ENCODE measurements around the gene YY1. TPM values are rescaled to one million over a fixed set of nuclear protein-coding genes. Genes with fewer than 3 reads are reported as not detected.
"Not testable (repeated sequence)": the region's sequence is repeated elsewhere in the genome, so short reads cannot be mapped to it uniquely, and the experiment has no call there.

The YY1 gene
- total RNA-seq, 1 experiment from 2014 or later: 44.4 TPM

DNA sequence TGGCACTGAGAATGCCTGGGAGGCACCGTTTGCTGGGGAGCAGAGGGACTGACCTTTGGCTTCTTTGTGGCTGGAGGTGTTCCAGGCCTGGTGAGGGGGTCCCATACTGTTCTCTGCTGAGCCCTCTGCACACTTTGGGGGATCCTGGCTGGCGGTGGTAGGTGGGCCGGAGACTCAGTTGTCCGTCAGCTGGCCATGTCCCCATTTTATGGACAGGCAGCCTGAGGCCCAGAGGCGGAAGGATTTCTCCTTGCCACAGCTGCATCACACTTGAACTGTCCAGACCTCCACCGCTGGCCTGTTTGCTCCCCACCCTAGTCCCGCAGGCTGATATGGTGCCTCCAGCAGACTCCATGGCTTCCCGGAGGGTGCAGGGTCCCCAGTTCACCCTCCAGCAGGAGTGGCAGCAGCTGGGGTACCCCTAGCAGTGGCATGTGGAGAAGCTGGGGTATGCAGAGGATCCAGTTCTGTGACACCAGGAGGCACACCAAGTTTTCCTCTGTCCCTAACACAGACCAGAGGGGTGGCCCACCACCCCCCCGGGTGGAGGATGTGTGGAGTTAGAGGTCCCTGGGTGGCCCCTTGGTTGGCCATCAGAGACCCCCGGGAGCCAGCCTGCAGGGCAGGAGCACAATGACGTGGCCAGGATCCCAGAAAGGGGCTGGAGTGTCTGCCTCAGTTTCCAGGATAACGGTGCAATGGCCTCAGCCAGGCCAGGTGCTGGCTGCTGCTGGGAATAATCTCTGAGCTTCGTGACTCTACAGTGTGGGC, 52.5 kb downstream of the YY1 start:
- in situ Hi-C loops (cut with HindIII; ENCODE audit: low pct_unique_long_range_greater_than_20kb, low sequenced_read_pairs): no loop called here

GRCh38 chr14:100292301-100292775, 53.4 kb downstream of the YY1 start:
- in situ Hi-C loops (cut with HindIII; ENCODE audit: low pct_unique_long_range_greater_than_20kb, low sequenced_read_pairs): no loop called here

More for the DNA sequence above, 52.5 kb downstream of the YY1 start:
- DNase-seq (ENCODE audit: low read depth): no peak

DNA sequence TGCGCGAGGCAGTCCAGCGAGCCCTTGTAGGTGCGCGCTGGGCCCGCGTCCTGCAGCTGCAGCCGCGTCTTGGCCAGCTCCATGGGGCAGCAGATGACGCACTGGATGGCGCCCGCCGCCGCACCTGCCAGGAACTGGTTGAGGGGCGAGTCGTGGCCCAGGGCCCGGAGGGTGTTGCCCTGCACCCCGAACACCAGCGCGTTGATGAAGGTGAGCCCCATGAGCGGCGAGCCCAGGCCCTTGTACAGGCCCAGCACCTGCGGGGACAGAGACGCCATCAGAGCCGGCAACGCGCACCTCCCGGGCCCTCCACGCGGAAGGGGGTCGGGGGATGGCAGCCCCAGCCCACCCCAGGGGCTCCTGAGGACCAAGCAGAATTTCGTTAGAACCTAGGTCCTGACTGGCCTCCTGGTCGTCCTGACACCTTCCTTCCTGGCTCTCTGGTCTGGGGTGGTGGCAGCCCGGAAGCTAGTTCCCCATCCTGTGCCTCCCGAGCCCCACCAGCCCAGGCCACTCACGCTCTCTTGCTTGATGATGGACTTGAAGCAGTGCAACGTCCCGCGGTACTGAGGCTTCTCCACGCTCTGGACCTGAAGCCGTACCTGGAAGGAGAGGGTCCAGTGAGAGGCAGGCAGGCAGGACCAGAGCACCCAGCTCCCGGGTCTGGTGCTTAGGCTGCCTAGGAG, 54.0 kb downstream of the YY1 start:
- in situ Hi-C loops (cut with HindIII; ENCODE audit: low pct_unique_long_range_greater_than_20kb, low sequenced_read_pairs): no loop called here
- no peak for DNase-seq (ENCODE audit: low read depth)

More at GRCh38 chr14:100292301-100292775, 53.4 kb downstream of the YY1 start:
- no peak for DNase-seq (ENCODE audit: low read depth)

DNA sequence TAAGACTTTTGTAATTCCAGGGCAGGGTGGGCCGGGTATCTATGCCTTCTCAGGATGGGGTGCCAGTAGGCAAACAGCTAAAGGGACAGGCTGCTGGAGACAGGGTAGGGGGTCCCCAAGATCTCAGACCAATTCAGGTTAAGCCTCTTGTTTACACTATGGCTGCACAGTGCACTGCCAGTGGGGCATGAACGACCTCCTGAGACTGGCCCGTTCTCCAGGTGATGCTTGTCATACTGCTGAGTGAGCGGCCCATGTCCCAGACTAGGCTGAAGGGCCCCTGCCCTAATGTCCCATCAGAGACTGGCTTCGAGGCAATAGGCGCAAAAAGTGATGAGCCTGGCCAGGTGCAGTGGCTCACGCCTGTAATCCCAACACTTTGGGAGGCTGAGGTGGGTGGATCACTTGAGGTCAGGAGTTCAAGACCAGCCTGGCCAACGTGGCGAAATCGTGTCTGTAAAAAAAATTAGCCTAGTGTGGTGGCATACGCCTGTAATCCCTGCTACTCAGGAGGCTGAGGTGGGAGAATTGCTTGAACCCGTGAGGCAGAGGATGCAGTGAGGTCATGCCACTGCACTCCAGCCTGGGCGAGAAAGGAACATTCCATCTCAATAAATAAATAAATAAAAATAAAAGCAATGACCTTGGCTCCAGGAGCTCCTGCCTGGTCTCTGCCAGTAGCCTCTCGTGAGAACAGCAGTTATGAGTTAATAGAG, 54.7 kb downstream of the YY1 start:
- no peak for DNase-seq (ENCODE audit: low read depth)
- in situ Hi-C loops (cut with HindIII; ENCODE audit: low pct_unique_long_range_greater_than_20kb, low sequenced_read_pairs): no loop called here

GRCh38 chr14:100294213-100294962, 55.4 kb downstream of the YY1 start:
- in situ Hi-C loops (cut with HindIII; ENCODE audit: low pct_unique_long_range_greater_than_20kb, low sequenced_read_pairs): no loop called here
- DNase-seq (ENCODE audit: low read depth): peak; percentile 61

DNA sequence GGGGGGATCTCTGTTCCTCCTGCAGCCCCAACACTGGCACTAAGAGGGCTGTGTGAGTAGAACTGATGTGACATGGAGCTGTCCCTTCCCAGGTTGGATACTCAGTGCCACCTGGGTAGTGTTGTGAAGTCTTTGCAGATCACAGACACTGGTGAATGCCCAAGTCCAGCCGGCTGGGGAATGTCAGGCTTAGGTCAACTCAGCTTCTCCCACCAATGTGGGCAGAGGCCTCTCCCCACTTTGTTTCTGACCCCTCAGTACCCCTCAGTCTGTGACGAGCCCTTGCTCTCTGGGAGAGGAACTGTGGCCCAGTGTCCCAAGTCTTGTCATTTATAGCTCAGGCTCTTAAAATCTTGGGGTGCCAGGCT, 56.0 kb downstream of the YY1 start:
- in situ Hi-C loops (cut with HindIII; ENCODE audit: low pct_unique_long_range_greater_than_20kb, low sequenced_read_pairs): no loop called here
- no peak for DNase-seq (ENCODE audit: low read depth)

DNA sequence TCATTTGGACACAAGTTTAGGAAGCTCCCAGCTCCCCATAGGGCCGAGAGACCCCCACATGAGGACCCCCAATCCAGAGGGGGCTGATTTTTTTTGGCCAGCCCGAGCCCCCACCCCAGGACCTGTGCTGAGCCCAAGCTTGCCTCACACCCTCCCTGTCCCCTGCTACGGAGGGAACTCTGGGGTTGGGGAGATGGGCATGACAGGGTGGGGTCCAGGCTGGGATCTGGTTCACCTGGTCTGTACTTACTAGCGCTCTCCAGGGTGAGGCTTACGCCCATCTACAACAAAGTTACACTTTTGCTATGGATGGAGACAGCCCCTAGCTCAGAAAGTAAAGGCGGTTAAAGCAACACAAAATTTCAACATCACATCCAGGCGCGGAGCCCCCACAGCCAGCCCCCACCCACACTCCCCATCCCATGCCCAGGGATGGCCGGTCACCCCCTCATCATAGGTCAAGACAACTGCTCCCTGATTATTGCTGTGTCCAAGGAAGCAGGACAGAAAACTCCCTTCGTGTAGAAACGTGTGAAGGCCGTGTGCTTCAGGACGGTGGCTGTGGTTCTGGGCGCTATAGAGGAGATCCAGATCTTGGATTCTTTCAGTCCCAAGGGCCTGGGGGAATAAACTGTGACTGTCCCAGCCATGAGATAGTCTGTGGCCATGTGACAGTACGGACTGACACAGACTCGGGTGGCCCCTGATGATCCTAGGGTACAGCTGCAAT, 56.6 kb downstream of the YY1 start:
- in situ Hi-C loops (cut with HindIII; ENCODE audit: low pct_unique_long_range_greater_than_20kb, low sequenced_read_pairs): no loop called here
- DNase-seq (ENCODE audit: low read depth): no peak

- in situ Hi-C loops (cut with HindIII; ENCODE audit: low pct_unique_long_range_greater_than_20kb, low sequenced_read_pairs): no loop called here
- DNase-seq (ENCODE audit: low read depth): no peak
Observed at GRCh38 chr14:100296106-100296651, 57.2 kb downstream of the YY1 start.

- DNase-seq (ENCODE audit: low read depth); in situ Hi-C loops (cut with HindIII; ENCODE audit: low pct_unique_long_range_greater_than_20kb, low sequenced_read_pairs): not testable (repeated sequence)
Observed at GRCh38 chr14:100296729-100297128, 57.8 kb downstream of the YY1 start.

DNA sequence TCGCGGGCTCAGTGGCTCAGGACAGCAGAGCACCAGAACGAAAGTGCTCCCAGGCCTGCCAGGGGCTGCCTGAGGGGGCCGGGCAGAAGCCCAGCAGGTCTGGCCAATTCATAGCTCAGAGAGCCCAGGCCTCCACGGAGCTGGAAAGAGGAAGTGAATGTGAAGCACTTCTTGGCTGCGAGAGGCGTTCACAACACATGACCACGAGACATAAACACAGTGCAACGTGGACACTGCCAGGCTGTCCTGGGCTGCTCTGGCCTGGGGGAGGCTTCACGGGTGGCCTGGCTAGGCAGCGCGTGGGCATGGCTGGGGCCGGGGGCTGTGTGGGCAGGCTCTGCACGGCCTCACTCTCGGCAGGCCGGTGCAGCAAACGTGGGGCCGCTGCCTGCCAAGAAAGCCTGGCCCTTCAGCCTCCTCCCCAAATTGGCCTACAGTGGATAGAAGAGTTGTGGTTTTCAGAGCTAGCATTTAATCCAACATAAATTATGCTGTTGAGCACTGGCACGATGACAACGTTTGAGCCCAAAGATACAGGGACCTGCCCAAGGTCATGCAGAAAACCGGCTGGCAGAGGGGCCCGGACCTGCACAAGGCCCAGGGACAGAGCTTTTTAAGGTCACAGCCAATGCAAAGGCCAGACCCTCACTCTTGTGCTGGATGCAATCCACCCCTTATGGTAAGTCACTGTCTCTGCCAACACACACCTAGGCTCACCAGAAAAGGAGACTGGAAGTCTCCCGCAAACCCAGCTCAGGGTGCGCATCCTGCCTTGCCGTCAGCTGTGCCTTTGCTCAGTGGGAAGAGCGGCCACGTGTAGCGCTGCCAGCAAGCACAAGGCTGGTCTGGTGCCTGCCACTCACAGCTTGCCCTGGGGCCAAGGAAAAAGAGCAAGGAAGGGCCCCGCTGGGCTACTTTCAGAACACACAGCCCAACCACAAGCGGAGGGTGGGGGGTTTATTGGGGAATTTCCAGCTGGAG, 58.7 kb downstream of the YY1 start:
- DNase-seq (ENCODE audit: low read depth): no peak
- in situ Hi-C loops (cut with HindIII; ENCODE audit: low pct_unique_long_range_greater_than_20kb, low sequenced_read_pairs): no loop called here

DNA sequence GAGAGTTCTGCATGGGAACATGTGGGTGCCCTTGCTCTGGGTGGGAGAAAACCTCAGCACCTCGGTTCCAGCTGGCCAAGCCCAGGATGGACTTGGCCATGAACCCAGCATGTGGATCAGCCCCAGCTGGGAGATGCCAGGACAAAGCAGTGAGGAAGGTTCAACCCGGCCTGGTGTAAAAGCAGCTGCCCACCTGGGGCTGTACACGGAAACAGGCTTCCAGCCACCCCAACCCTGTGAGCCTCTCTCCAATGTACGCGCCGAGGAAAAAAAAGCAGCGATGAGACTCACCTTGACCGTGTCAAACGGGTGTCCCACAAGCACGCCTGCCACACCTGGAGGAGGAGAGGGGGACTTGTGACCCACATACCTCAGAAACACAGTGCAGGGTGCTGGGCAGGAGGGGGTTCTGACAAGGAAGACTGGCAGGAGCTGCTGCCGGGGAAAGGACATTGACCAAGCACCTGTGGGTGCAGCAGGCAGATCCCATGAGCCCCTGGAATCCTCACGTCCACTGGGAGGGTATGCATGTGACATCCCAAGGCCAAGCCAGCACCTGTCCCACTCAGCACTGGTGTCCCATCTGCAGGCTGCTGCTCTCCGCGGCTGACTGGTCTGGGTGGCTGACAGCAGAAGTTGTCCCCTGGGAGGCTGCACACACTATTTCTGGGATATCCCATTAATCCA, 59.8 kb downstream of the YY1 start:
- DNase-seq (ENCODE audit: low read depth): no peak
- in situ Hi-C loops (cut with HindIII; ENCODE audit: low pct_unique_long_range_greater_than_20kb, low sequenced_read_pairs): no loop called here

DNA sequence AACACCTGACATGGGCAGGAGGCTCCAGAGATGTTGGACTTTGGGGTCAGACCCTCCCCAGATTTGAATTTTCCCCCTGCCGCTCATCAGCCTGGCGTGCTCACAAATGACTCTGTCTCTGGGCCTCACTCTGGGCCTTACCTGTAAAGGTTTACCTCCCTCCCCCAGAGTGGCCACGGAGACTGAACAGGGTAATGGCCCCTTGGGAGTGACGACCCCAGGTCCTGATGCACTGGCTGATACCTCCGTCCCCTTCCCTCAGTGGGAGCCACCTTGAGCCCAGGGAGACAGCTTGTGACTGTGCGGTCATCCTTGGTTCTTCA, 60.3 kb downstream of the YY1 start:
- in situ Hi-C loops (cut with HindIII; ENCODE audit: low pct_unique_long_range_greater_than_20kb, low sequenced_read_pairs): no loop called here
- no peak for DNase-seq (ENCODE audit: low read depth)

DNA sequence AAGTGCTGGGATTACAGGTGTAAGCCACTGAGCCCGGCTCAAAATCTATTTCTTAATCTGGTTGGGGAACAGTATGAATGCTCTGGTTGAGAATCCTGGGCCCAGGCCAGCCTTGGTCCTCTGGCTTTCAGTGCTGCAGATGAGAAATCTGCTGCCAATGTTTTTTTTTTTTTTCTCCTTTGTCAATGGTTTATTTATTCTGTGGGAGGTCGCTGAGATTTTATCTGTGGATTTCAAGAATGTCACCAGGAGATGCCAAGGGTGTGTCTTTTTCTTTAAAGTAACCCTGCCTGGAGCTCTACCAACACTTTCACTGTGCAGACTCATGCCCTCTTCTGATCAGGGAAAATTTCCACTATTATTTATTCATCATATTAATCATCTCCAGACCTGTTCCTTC, 63.7 kb downstream of the YY1 start:
- DNase-seq (ENCODE audit: low read depth): peak; percentile 80
- in situ Hi-C loops (cut with HindIII; ENCODE audit: low pct_unique_long_range_greater_than_20kb, low sequenced_read_pairs): no loop called here

- in situ Hi-C loops (cut with HindIII; ENCODE audit: low pct_unique_long_range_greater_than_20kb, low sequenced_read_pairs): no loop called here
- no peak for DNase-seq (ENCODE audit: low read depth)
Observed at GRCh38 chr14:100303179-100303578, 64.2 kb downstream of the YY1 start.

- in situ Hi-C loops (cut with HindIII; ENCODE audit: low pct_unique_long_range_greater_than_20kb, low sequenced_read_pairs): no loop called here
- no peak for DNase-seq (ENCODE audit: low read depth)
Observed at GRCh38 chr14:100303925-100304324, 65.0 kb downstream of the YY1 start.

GRCh38 chr14:100304825-100305323, 65.9 kb downstream of the YY1 start:
- DNase-seq (ENCODE audit: low read depth): peak; percentile 59
- in situ Hi-C loops (cut with HindIII; ENCODE audit: low pct_unique_long_range_greater_than_20kb, low sequenced_read_pairs): no loop called here
